OCI-LY7 (cell line): Measurements from ENCODE around the gene FKBP1B. TPM values are rescaled to one million over a fixed set of nuclear protein-coding genes. Genes with fewer than 3 reads are reported as not detected.

Experiments
- BruUV-seq: library from RNA; stranded (reverse); fragments of 400-500 nt; replicated peaks from 2 replicates; lab custom pipeline; 2021; lab: Mats Ljungman, UMichigan
- CTCF ChIA-PET: fragments of 300-600 bp; sonication (Branson Sonifier 250); formaldehyde crosslinking; loops from one replicate; lab custom pipeline; 2022; ENCODE audit warnings: antibody characterized with exemption; ENCODE audit not compliant: unreplicated experiment; lab: Charles Lee
- POLR2A ChIA-PET: fragments of 300-600 bp; sonication (Branson Sonifier 250); formaldehyde crosslinking; loops from one replicate; lab custom pipeline; 2022; ENCODE audit warnings: antibody characterized with exemption; lab: Charles Lee
- DNase-seq: peaks from one replicate; pipeline ENCODE4 v3.0.0-alpha.2; 2015; ENCODE audit warnings: low spot score
- H2AFZ ChIP-seq: fragments of 200-600 bp; sonication (generic), shearing (Covaris generic); 2 replicates; pipeline ENCODE4 v1.6.1; 2014; ENCODE audit warnings: mild to moderate bottlenecking, antibody characterized with exemption, low read length, moderate library complexity
- H3K27ac ChIP-seq: fragments of 200-600 bp; sonication (generic); 2 replicates; pipeline ENCODE4 v1.5.1; 2014; ENCODE audit warnings: mixed run types, low read depth, mild to moderate bottlenecking, moderate library complexity, low read length, inconsistent platforms; ENCODE audit not compliant: poor library complexity, severe bottlenecking
- H3K36me3 ChIP-seq: fragments of 200-600 bp; sonication (generic); 2 replicates; pipeline ENCODE4 v1.6.1; 2014; ENCODE audit warnings: mild to moderate bottlenecking, antibody characterized with exemption, low read length, moderate library complexity, mixed read lengths; ENCODE audit not compliant: insufficient read depth
- H3K4me1 ChIP-seq: fragments of 200-600 bp; sonication (generic); 2 replicates; pipeline ENCODE4 v1.5.1; 2014; ENCODE audit warnings: mild to moderate bottlenecking, low read length; ENCODE audit not compliant: insufficient read depth, poor library complexity, severe bottlenecking
- H3K4me2 ChIP-seq: fragments of 200-600 bp; sonication (generic); 2 replicates; pipeline ENCODE4 v1.6.1; 2014; ENCODE audit warnings: mild to moderate bottlenecking, low read length
- H3K4me3 ChIP-seq: fragments of 200-600 bp; sonication (generic); 2 replicates; pipeline ENCODE4 v1.5.1; 2014; ENCODE audit warnings: mild to moderate bottlenecking, low read depth, low read length; ENCODE audit not compliant: poor library complexity, severe bottlenecking
- H3K79me2 ChIP-seq: fragments of 200-600 bp; sonication (generic); 2 replicates; pipeline ENCODE4 v1.6.1; 2016; ENCODE audit warnings: low read depth, mild to moderate bottlenecking, low read length, moderate library complexity, mixed read lengths; ENCODE audit not compliant: insufficient read depth
- H3K9me2 ChIP-seq: fragments of 200-600 bp; sonication (generic); 2 replicates; pipeline ENCODE4 v1.6.1; 2016; ENCODE audit warnings: mild to moderate bottlenecking, low read length, mixed read lengths; ENCODE audit not compliant: insufficient read depth
- H3K9me3 ChIP-seq: fragments of 200-600 bp; sonication (generic); 2 replicates; pipeline ENCODE4 v1.6.1; 2014; ENCODE audit warnings: mild to moderate bottlenecking, mixed run types, low read length, mixed read lengths
- H4K20me1 ChIP-seq: fragments of 200-600 bp; sonication (generic); 2 replicates; pipeline ENCODE4 v1.6.1; 2014; ENCODE audit warnings: mild to moderate bottlenecking, antibody characterized with exemption, low read length, moderate library complexity, mixed read lengths; ENCODE audit not compliant: insufficient read depth
- EZH2phosphoT487 ChIP-seq: fragments of 200-600 bp; sonication (generic); IDR thresholded peaks from 2 replicates; pipeline ENCODE4 v1.6.1; 2018; ENCODE audit warnings: low read depth, borderline replicate concordance, mild to moderate bottlenecking, mixed run types, antibody characterized with exemption, low read length, moderate library complexity, mixed read lengths
- intact Hi-C: fragments of 100-400 bp; cut with micrococcal nuclease; formaldehyde crosslinking; loops from one replicate; pipeline ENCODE4 v1.10.0; 2022; ENCODE audit not compliant: unreplicated experiment
- total RNA-seq, 2 experiments: library from RNA; depleted of rRNA in 1 of 2; stranded (reverse); fragments of >200 nt in 1 of 2; shearing (Covaris generic) in 1 of 2; gene quantifications; 2 replicates each; pipeline ENCODE4 v1.2.3, GENCODE V29; 2014 to 2022
- TF ChIP-seq, protein P1 (sequence below): fragments of 200-600 bp; sonication (generic); conservative IDR thresholded peaks from 2 replicates; pipeline ENCODE4 v1.5.1; 2014; ENCODE audit warnings: mild to moderate bottlenecking, antibody characterized with exemption, low read length, moderate library complexity, mixed read lengths

Gene FKBP1B
- total RNA-seq, 2 experiments from 2014 or later, result 1.5 to 3.2 TPM

DNA sequence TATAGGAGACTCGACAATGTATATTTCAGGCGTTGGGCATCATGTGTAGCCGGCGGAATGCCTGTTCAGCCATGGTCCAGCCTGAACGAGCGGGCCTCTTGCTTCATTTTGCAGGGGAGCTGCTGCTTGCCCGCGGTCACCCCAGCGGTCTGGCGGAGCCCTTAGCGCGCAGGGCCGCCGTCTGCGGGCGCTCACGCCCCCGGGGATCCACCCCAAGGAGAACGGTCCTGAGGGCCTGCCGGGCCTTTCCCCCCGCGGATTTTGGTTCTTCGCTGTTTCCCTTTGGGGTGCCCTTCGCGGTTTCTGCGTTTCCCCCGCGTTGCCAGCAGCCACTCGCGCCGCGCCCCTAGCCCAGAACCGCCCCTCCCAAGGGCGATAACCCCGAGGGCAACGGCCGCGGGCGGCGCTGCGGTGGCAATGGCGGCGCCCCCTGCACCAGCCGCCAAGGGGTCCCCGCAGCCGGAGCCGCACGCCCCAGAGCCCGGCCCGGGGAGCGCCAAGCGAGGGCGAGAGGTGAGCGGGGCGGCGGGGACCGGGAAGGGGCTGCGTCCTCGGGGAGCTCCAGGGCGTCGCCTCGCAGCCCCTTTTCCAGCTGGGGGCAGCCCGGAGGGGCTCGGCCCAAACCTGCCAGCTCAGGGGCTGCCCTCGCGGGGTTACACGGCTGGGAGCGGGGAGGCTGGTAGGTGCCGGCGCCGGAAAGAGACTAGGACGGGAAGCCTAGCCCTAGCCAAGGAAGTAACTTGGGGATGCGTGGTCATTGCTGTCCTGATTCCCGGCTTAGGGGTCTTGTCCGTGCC lies 39.7 kb upstream of the FKBP1B start, which contains the start of gene MFSD2B:
MFSD2B (plus strand) TSS at position 406 of the 797 bp plus-strand sequence; CDS start at position 418, 12 bp downstream.
- intact Hi-C loops, result no loop called here
- no TSS peak for BruUV-seq
- H3K36me3 ChIP-seq, result no peaks in the 10 kb centered on the region
- no peaks in the 10 kb centered on the region for H3K4me1 ChIP-seq
- ChIA-PET POLR2A (interaction anchor here (0.5 kb wide), 1 partner anchor 67 kb away, joined by 3 read pairs; no protein-coding TSS in a partner anchor), CTCF (no interaction called here)
- no peak within 1 kb of the TSS for H3K4me2 ChIP-seq
- no peaks in the 10 kb centered on the region for H3K79me2 ChIP-seq
- H3K27ac ChIP-seq, result no peak within 1 kb of the TSS
- no peak for TF ChIP-seq EZH2phosphoT487
- H3K4me3 ChIP-seq, result no peak within 1 kb of the TSS
- no peaks in the 10 kb centered on the region for H4K20me1 ChIP-seq
- H3K9me3 ChIP-seq, result no peaks in the 10 kb centered on the region
- DNase-seq, result no peak
- no peaks in the 10 kb centered on the region for H3K9me2 ChIP-seq
- no peak within 1 kb of the TSS for H2AFZ ChIP-seq

DNA sequence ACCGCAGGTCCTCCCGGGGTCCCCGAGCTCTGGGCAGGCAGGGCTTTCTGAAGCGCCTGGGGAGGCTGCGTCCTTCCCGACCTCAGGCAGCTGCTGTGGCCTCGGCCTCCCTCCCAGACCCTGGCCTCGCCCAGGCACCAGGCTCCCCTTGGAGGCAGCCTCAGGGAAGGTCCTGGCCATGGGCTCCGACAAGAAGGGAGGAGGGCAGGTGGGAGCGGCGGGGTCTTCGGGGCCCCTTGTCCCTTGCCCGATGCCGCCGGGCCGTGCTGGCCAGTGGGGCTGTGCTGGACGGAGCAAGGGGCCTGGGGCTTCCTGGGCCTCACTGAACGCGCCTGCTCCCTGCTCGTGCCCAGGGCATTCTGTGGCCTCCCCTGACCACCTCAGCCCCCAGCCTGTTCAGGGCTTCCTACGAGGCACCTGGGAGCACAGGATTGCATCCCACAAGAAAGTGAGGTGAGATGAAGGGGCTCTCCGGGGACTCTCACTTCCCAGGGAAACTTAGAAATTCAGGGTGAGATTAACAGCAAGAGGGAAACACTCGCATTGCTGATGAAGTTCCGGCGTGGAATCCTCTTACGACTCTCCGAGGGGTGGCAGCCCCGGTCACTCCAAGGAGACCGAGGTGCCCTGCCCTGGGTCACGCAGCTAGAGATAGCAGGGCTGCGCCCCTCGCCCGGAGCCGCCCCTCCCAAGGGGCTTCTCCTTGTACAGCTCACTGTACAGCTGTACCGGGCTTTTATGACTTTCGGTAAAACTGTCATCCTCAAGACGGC lies 38.9 kb upstream of the FKBP1B start:
- no peaks in the 10 kb centered on the region for H3K79me2 ChIP-seq
- no peak overlapping the region for H3K27ac ChIP-seq
- TF ChIP-seq EZH2phosphoT487, result no peak
- TF ChIP-seq, protein P1, sequence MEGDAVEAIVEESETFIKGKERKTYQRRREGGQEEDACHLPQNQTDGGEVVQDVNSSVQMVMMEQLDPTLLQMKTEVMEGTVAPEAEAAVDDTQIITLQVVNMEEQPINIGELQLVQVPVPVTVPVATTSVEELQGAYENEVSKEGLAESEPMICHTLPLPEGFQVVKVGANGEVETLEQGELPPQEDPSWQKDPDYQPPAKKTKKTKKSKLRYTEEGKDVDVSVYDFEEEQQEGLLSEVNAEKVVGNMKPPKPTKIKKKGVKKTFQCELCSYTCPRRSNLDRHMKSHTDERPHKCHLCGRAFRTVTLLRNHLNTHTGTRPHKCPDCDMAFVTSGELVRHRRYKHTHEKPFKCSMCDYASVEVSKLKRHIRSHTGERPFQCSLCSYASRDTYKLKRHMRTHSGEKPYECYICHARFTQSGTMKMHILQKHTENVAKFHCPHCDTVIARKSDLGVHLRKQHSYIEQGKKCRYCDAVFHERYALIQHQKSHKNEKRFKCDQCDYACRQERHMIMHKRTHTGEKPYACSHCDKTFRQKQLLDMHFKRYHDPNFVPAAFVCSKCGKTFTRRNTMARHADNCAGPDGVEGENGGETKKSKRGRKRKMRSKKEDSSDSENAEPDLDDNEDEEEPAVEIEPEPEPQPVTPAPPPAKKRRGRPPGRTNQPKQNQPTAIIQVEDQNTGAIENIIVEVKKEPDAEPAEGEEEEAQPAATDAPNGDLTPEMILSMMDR, result no peak
- BruUV-seq, result no TSS peak
- H3K9me3 ChIP-seq, result no peaks in the 10 kb centered on the region
- no peak for DNase-seq
- intact Hi-C loops, result no loop called here
- H3K4me3 ChIP-seq, result no peak overlapping the region
- H3K36me3 ChIP-seq, result no peaks in the 10 kb centered on the region
- H3K4me1 ChIP-seq, result no peaks in the 10 kb centered on the region
- ChIA-PET POLR2A (no interaction called here), CTCF (interaction anchor here (0.7 kb wide), 1 partner anchor 82 kb away, joined by 3 read pairs; no protein-coding TSS in a partner anchor)
- H4K20me1 ChIP-seq, result no peaks in the 10 kb centered on the region
- no peak overlapping the region for H2AFZ ChIP-seq
- H3K9me2 ChIP-seq, result no peaks in the 10 kb centered on the region
- H3K4me2 ChIP-seq, result no peak overlapping the region

GRCh38 chr2:24011250-24012104 lies 38.1 kb upstream of the FKBP1B start:
- Histone ChIP-seq H4K20me1 (no peaks in the 10 kb centered on the region), H3K79me2 (no peaks in the 10 kb centered on the region), H3K9me3 (no peaks in the 10 kb centered on the region), H3K27ac (no peak overlapping the region), H3K4me3 (no peak overlapping the region), H3K36me3 (no peaks in the 10 kb centered on the region), H3K9me2 (no peaks in the 10 kb centered on the region), H3K4me2 (no peak overlapping the region), H2AFZ (no peak overlapping the region), H3K4me1 (no peaks in the 10 kb centered on the region)
- POLR2A ChIA-PET, result interaction anchor here (0.6 to 1.4 kb wide), 2 partner anchors 84 to 1125 kb away, joined by 3 to 4 read pairs; partner anchors contain the start of gene ATAD2B
- intact Hi-C loops, result no loop called here
- CTCF ChIA-PET, result interaction anchor here (0.7 kb wide), 1 partner anchor 83 kb away, joined by 3 read pairs; no protein-coding TSS in a partner anchor
- DNase-seq, result no peak
- TF ChIP-seq EZH2phosphoT487, result no peak
- TF ChIP-seq, protein P1, result no peak
- BruUV-seq, result no TSS peak
